Measurements from ENCODE around the gene FNDC3B. TPM values are rescaled to one million over a fixed set of nuclear protein-coding genes. Genes with fewer than 3 reads are reported as not detected.

FNDC3B gene
- total RNA-seq, 1 donor from 2014 or later = 64.4 TPM

DNA sequence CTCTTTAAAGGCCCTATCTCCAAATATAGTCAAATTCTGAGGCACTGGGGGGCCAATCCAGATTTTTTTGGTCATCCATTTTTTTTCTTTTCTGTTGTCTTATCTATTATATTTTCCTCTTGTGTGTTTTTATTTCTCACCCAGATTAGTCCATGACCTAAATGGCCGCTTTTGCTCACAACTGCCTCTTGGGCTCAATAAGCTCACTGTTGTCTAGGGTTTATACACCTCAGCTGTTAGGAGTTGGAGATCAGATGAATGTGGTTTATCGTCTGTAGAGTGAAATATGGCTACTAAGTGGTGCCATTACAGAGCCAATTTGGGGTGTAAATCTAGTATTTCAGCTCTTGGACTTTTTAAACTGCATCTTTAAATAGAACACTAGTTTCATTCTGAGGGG, 235.5 kb downstream of the FNDC3B start:
- intact Hi-C loops (cut with micrococcal nuclease) = no loop called here
- no peak for DNase-seq
- ATAC-seq = no peak

DNA sequence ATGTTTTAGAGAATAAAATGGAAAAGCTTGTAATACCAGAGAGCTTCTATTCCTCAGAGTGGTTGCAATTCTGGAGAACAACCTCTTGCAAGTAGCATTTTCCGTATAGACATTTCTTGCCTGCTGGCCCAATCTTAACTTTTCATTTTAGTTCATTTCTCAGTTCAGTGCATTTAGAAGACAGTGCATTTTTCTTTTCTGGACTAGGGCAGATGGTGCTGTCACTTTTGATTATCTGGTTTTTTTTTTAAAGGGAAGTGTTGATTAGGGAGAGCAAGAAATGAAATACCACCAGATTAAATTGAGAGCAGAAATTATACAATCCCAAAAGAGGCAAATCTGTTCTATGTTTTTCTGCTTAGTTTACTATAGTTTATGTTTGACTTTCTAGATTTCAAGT, 236.2 kb downstream of the FNDC3B start:
- ATAC-seq = no peak
- no peak for DNase-seq
- intact Hi-C loops (cut with micrococcal nuclease) = no loop called here

DNA sequence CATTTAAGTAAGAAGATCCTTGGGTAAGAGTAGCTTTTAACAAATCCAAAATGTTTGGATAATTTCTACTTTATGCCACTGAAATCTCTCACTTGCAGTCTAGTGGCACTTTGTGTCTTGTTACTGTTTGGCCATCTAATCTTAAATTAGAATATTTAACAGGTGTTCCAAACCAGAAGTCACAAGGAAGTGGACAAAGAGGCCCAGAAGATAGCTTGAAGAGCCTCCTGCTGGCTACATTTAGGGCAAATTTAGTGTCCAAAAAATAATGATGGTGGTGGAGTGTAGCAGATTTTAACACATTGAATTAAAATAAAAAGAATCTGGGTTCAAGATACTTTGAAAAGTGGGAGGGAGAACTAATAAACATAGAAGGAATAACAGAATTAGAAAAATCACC, 236.7 kb downstream of the FNDC3B start:
- no peak for DNase-seq
- intact Hi-C loops (cut with micrococcal nuclease) = no loop called here
- no peak for ATAC-seq

DNA sequence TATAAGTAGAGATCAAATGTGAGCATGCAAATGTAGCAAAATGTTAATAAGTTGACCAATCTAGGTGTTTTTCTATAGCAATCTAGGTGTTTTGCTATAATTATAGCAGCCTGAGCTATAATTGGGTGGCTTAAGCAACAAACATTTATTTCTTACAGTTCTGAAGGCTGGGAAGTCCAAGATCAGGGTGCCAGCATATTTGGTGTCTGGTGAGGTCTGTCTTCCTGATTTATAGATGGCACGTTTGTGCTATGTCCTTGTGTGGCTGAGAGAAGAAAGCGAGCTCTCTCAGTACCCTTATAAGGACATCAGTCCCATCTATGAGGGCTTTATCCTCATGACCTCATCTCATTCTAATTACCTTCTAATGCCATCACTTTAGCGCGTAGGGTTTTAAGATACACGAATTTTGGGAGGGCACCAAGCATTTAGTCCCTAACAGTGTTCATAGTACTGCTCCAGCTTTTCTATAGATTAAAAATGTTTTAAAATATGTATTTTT, 237.8 kb downstream of the FNDC3B start:
- ATAC-seq = no peak
- intact Hi-C loops (cut with micrococcal nuclease) = no loop called here
- no peak for DNase-seq

DNA sequence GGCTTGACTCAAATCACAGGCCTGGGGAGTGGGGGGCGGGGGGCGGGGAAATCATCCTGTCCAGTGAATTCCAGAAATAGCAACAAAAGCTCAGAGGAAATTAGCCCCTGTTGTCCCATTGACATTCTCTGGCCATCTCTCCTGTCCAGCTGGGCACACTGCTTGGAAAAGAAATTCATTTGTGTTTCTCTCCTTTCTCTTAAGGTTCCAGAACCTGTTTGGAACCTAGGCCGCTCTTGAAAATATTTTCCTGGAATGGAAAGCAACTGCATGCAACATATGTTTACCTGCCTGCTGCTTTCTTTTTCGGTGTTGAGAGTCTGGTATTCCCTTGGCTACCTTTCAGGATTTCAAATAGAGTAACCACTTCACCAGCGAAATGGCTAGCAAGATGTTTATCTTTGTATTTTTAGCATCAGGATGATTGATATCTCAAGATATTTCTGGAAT, 239.8 kb downstream of the FNDC3B start:
- intact Hi-C loops (cut with micrococcal nuclease) = no loop called here
- ATAC-seq = peak; percentile 12

DNA sequence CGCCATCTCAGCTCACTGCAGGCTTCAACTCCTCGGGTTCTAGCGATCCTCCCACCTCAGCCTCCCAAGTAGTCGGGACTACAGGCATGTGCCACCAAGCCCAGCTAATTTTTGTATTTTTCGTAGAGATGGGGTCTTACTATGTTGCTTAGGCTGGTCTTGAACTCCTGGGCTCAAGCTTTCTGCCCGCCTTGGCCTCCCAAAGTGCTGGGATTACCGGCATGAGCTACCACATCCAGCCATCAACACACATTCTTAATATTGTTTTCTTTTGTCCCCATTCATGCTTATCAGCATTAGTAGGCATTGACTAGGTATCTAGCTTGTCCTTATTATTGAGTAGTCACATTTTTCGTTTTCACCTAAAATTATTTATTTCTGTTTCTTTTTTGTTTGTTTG, 240.6 kb downstream of the FNDC3B start:
- intact Hi-C loops (cut with micrococcal nuclease) = no loop called here
- DNase-seq (no peak), ATAC-seq (no peak)

More for the DNA sequence above, 239.8 kb downstream of the FNDC3B start:
- DNase-seq = no peak

DNA sequence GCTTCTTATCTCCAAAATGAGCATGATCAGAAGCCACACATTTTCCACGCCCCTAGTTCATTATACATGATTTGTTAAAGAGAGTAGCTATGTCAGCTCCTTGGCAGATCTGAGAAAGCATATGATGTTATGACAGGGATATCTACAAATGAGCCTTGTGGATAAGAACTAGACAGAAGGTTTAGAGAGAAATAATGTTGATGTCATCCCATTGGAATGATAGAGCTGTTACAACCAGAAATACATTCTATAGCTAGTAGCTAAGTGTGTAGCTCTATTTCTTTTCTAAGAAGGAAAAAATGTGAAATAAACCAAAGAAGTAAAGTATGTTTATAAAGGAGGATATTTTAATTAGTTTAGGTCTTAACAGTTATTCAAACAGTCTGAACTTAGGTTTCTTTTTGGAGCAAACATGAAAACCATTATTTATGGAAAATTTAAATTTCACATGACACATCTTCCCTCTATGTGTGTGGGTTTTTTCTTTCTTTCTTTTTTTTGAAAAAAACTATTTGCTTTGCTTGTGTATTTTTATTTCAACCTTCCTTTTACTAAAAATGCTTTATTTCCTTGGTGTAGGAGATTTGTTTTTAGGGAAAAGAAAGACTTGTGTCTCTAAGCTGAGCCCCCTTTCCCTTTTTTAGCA, 241.2 kb downstream of the FNDC3B start:
- intact Hi-C loops (cut with micrococcal nuclease) = no loop called here
- ATAC-seq = peak; percentile 54
- no peak for DNase-seq

DNA sequence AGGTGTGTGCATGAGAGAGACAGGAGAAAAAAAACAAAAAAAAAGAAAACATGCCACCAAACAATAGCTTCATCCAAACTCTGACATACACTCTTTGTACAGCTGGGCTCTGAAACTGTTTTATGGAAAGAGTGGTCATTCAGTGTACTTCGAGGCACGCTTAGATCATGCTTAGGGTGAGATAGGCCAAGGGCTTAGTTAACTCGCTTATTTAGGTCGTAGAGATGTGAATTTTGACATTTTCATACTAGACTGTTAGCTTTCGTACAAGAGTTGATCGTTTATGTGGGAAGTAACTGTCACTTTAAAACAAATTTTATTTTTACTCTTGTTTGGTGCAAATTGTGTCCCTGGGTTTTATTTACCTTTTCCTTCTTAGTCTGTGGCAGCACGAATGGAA, 242.5 kb downstream of the FNDC3B start:
- DNase-seq = no peak
- intact Hi-C loops (cut with micrococcal nuclease) = no loop called here
- no peak for ATAC-seq

DNA sequence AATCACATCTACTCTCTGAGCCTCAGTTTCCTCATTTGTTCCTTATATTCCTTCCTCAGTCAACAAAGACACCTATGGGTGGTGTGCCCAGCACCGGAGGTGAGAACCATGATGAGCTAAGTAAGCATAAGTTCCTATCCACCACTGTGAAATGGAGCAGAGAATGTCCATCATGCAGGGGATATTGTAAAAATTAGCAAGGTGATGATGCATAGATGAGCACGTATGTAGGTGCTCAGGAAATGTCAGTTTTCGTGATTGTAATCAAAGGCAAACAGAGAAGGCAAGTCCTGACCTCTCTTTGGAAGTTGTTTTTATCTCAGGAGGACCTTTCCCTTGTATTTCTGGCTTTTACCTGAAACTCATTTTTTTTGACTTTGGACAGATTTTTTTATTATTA, 243.5 kb downstream of the FNDC3B start:
- intact Hi-C loops (cut with micrococcal nuclease) = no loop called here
- ATAC-seq = no peak
- no peak for DNase-seq

DNA sequence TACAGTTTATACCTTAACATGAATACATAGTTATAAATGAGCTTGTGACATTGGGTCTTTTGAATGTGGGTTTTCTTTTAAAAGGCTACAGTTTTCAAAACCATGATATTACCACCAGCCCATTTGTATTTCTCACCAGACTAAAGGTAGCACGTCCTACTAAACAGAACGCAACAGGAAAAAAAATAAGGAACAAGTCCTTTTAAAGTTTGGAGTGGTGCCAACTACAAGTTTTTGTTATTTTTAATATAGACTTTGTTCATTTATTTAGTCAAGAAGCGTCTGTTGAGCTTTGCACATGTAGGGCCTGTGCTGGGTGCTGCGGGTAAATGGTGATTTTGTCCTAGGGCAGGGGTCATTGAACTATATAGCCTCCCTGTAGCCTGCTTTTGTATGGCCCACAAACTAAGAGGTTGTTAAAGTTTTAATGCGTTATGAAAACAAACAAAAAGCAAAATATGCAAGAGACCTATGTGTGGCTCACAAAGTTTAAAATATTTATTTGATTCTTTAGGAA, 244.5 kb downstream of the FNDC3B start:
- ATAC-seq = no peak
- intact Hi-C loops (cut with micrococcal nuclease) = no loop called here
- no peak for DNase-seq

DNA sequence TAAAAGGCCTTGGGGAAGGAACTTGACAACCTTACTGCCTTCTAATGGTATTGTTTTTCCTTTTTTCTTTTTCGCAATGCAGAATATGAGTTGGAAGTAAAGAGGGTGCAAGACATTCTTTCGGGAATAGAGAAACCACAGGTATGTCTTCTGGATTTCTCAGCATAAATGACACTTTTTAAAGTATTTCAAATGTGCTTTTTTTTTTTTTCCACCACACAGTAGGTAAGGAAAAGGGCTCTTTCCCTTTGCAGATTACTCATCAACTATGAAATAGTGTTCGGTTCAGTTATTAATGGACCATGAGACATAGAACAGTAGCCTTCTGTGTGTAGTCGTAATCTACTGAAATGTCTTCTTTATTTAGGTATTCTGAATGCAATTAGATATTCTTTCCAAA, 246.5 kb downstream of the FNDC3B start:
- DNase-seq (no peak), ATAC-seq (no peak)
- intact Hi-C loops (cut with micrococcal nuclease) = no loop called here

DNA sequence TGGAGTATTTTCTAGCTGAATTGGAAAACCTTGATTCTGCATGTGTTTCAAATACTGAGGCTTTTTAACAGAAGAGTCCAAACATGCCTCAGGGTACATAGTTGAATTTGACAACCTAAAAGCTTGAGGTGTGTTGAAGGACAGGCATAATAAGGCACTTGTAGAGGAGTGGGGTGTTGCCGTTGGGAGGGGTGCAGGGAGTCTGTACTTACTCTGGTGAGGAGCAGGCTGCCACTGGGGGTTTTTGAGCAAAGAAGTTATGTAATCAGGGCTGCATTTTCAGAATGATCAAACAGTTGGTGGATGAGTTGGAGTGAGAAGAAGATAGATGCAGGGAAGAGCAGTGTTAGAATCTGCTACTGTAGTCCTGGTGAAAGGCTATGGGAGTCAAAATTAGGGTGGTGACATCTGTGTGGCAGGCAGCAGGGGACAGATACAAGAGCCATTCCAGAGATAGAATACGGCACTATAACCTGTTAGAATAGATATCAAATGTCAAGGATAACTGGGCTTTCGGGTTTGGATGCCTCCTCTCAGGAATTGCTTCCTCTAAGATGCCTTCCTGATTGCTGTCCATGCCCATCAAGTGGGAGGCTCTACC, 247.3 kb downstream of the FNDC3B start:
- DNase-seq (peak; percentile 24), ATAC-seq (peak; percentile 79)
- intact Hi-C loops (cut with micrococcal nuclease) = no loop called here

DNA sequence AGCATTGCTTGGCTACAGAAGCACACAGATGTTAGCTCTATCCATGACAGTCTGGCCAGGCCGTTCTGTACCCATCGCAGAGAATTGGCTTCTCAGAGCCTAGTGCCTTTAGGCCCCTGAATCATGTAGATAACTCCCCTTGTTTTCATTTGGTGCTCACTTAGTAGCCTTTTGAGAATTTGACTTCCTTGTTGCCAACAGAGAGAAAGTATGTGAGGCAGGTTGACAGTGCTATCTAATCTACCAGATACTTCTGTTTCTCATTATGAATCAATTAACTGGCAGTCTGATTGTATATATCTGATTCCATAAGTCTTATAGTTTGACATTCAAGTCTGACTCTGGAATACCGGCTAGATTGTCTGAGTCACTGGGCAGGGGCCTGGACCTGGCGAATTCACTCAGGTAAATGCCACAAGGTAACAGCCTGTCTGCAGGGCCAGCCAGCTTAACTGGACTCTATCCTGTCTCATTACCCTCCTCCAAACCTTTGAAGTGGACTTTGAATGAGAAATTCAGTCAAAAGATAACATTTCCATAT, 248.6 kb downstream of the FNDC3B start:
- DNase-seq = peak; percentile 45
- ATAC-seq = peak; percentile 84
- intact Hi-C loops (cut with micrococcal nuclease) = no loop called here

DNA sequence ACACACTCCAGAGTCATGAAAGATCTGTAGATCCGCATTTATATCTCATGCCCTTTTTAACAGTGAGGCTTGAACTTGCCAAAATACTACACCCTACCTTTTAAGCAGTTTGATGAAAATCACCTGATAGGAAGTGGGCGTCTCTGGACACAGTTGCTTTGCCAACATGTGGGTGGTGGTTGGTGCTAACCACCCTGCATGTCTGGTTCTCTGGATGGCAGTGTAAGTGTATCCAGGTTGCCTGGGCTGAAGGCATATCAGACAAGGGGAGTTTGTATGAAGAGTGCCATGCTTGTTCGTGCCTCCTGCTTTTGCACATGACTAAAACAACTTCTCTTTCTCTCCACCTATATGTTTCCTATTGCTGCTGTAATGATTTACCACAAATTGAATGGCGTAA, 249.3 kb downstream of the FNDC3B start:
- intact Hi-C loops (cut with micrococcal nuclease) = no loop called here
- no peak for ATAC-seq
- no peak for DNase-seq

DNA sequence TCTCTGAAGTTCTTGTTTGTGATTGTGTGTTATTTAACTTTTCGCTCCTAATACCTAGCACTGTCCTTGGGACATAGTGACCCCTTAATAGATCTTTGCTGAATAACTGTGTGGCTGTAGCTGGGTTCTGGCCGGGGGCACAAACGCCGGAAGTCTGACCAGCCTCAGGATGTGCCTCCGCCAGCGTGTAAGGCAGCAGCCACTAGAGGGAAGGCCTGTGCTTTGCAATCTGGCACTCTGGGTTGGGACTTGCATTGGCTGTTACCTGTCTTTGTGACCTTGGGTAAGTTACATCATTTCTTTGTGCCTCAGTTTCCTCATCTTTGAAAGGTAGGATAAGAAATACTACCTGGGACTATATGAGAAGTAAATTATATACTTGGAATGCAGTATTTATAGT, 250.2 kb downstream of the FNDC3B start:
- intact Hi-C loops (cut with micrococcal nuclease) = no loop called here
- ATAC-seq = peak; percentile 16
- peak; percentile 53 for DNase-seq

DNA sequence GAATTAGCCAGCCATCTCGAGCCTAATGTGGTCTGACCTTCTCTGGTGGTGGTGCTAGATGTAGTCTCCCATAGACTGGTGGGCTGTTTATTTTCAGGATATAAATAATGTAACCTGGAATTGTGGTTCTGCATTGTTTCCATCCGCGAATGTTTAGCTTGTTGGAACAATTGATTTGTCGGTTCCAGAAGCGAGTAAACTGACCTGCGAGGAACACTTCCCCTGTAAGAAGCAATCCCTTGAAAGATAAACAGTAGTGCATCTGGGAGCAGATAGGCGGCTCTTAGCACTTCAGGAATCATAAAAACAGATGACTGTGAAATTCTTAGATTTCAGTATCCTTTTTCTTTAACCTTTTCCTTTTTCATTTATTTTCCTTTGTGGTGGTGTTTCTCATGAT, 251.1 kb downstream of the FNDC3B start:
- no peak for ATAC-seq
- DNase-seq = no peak
- intact Hi-C loops (cut with micrococcal nuclease) = no loop called here

DNA sequence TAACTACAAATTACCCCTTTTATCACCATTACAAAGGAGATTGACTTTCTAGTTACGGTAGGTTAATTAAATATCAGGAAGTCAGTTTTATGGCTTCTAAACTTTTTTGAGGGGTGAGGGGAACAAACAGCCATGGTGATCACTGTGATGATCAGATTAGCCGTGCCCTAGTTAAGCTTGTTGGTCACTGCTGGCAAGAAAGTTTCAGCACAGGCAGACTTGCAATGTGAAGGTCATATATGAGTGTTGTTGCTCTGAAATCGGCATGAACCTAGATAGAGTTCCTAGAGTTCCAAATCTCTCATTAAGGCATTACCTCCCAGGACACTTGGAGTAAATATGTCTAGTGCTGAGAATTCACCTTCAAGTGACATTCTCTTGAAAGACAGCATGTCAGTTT, 252.3 kb downstream of the FNDC3B start:
- no peak for DNase-seq
- intact Hi-C loops (cut with micrococcal nuclease) = no loop called here
- ATAC-seq = peak; percentile 4

DNA sequence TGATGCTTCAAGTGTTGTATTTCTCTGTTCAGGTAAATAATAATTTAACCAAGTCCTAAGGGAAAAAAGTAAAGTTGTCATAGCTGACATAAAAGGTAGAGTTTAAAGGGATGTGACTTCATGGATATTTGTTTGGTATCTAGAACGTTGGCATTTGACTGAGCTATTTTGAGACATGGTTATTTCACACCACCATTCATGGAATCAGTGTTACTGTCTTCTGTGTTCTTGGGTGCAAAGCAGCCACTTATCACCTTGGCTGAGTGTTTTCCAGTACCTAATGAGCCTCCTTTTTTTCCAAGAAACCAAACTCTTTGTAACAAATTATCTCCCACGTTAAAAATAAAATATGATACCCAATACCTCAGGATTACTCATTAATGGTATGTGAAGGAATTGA, 253.0 kb downstream of the FNDC3B start:
- intact Hi-C loops (cut with micrococcal nuclease) = no loop called here
- ATAC-seq = peak; percentile 58

DNA sequence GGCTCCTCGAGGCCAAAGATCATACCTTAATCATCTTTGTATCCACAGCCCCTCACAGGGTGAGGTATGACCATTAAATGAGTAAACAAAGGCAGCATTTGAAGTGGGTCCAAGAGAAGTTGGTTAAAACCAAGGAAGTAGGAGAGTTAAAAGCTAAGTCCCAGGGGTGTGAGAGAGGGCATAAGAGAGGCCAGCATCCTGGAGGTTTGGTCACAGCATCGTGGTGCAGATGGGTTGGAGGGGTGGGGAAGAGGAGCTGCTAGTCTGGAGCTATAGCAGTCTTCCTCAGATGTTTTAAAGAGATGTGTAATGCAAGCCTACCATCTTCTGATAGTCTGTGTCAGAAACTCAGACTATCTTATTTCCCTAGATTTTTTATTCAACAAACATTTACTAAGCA, 253.7 kb downstream of the FNDC3B start:
- ATAC-seq (no peak), DNase-seq (no peak)
- intact Hi-C loops (cut with micrococcal nuclease) = no loop called here

More for the DNA sequence above, 253.0 kb downstream of the FNDC3B start:
- DNase-seq = no peak

DNA sequence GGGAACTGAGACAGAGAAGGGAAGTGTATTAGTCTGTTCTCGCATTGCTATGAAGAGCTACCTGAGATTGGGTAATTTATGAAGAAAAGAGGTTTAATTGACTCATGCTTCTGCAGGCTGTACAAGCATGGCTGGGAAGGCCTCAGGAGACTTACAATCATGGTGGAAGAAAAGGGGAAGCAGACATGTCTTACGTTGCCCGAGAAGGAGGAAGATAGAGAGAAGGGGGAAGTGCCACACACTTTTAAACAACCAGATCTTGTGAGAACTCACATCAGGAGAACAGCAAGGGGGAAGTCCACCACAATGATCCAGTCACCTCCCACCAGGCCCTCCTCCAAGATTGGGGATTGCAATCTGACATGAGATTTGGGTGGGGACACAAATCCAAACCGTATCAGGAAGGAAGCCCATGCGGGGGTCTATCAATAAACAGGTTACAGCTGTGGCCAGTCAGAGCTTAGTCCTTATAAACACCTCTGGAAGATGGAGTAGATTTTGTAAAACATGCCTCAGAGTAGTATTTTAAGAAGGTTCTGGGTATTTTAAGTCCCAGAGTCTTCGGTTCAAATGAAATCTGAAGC, 254.9 kb downstream of the FNDC3B start:
- intact Hi-C loops (cut with micrococcal nuclease) = no loop called here
- ATAC-seq = no peak
- no peak for DNase-seq

All from left ventricle myocardium superior (tissue), 1 donor.